ENCODE results near the gene MLYCD.

DNA sequence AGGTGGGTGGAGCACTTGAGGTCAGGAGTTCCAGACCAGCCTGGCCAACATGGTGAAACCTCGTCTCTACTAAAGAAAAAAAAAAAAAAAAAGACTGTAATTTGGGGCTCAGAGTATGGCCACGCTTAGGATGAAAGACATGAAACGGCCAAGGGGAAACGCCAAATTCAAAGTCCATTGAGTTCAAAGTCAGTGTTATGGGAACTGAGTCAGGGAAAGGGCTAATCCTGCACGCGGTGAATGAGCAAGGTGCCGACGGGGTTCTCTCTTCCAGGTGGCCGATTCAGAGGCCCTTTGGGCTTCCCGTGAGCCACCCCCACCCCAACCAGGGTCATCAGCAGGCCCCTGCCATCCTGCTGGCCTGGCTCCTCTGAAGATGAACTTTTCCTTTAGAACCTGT is 46.7 kb downstream of the MLYCD start:
- TF ChIP-seq RAD21 (IDR thresholded peaks at IDR 0.05; ENCODE audit: insufficient read depth, low read depth, low read length) = no peak
- TF ChIP-seq, protein P1, sequence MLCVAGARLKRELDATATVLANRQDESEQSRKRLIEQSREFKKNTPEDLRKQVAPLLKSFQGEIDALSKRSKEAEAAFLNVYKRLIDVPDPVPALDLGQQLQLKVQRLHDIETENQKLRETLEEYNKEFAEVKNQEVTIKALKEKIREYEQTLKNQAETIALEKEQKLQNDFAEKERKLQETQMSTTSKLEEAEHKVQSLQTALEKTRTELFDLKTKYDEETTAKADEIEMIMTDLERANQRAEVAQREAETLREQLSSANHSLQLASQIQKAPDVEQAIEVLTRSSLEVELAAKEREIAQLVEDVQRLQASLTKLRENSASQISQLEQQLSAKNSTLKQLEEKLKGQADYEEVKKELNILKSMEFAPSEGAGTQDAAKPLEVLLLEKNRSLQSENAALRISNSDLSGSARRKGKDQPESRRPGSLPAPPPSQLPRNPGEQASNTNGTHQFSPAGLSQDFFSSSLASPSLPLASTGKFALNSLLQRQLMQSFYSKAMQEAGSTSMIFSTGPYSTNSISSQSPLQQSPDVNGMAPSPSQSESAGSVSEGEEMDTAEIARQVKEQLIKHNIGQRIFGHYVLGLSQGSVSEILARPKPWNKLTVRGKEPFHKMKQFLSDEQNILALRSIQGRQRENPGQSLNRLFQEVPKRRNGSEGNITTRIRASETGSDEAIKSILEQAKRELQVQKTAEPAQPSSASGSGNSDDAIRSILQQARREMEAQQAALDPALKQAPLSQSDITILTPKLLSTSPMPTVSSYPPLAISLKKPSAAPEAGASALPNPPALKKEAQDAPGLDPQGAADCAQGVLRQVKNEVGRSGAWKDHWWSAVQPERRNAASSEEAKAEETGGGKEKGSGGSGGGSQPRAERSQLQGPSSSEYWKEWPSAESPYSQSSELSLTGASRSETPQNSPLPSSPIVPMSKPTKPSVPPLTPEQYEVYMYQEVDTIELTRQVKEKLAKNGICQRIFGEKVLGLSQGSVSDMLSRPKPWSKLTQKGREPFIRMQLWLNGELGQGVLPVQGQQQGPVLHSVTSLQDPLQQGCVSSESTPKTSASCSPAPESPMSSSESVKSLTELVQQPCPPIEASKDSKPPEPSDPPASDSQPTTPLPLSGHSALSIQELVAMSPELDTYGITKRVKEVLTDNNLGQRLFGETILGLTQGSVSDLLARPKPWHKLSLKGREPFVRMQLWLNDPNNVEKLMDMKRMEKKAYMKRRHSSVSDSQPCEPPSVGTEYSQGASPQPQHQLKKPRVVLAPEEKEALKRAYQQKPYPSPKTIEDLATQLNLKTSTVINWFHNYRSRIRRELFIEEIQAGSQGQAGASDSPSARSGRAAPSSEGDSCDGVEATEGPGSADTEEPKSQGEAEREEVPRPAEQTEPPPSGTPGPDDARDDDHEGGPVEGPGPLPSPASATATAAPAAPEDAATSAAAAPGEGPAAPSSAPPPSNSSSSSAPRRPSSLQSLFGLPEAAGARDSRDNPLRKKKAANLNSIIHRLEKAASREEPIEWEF (IDR thresholded peaks at IDR 0.05; ENCODE audit: insufficient replicate concordance, low read depth, low read length) = no peak
- TF ChIP-seq, protein P2, sequence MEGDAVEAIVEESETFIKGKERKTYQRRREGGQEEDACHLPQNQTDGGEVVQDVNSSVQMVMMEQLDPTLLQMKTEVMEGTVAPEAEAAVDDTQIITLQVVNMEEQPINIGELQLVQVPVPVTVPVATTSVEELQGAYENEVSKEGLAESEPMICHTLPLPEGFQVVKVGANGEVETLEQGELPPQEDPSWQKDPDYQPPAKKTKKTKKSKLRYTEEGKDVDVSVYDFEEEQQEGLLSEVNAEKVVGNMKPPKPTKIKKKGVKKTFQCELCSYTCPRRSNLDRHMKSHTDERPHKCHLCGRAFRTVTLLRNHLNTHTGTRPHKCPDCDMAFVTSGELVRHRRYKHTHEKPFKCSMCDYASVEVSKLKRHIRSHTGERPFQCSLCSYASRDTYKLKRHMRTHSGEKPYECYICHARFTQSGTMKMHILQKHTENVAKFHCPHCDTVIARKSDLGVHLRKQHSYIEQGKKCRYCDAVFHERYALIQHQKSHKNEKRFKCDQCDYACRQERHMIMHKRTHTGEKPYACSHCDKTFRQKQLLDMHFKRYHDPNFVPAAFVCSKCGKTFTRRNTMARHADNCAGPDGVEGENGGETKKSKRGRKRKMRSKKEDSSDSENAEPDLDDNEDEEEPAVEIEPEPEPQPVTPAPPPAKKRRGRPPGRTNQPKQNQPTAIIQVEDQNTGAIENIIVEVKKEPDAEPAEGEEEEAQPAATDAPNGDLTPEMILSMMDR (IDR thresholded peaks at IDR 0.05 in 2 of 3, conservative IDR thresholded peaks at IDR 0.05 in 1 of 3; ENCODE audit: control insufficient read depth in 2 of 3, extremely low read depth in 1 of 3, insufficient read depth in 1 of 3, low read depth in 3 of 3, low read length in 3 of 3) = no peak

All from GM12878 (cell line).